Parathyroid adenoma (tissue), 2 donors: ENCODE results near the gene FAM3B.

Source experiments
- H2AFZ ChIP-seq: fragments of 300-600 bp; sonication (generic); one replicate; pipeline ENCODE4 v1.7.0; 2017; ENCODE audit warnings: antibody characterized with exemption, mild to moderate bottlenecking
- H3K27ac ChIP-seq: fragments of 300-600 bp; sonication (generic); one replicate; pipeline ENCODE4 v1.7.0; 2017
- H3K27me3 ChIP-seq: fragments of 300-600 bp; sonication (generic); one replicate; pipeline ENCODE4 v1.7.0; 2017; ENCODE audit warnings: low read length; ENCODE audit not compliant: control insufficient read depth, insufficient read depth
- H3K36me3 ChIP-seq: fragments of 300-600 bp; sonication (generic); one replicate; pipeline ENCODE4 v1.7.0; 2017; ENCODE audit warnings: low read length; ENCODE audit not compliant: control insufficient read depth, insufficient read depth
- H3K4me1 ChIP-seq: fragments of 300-600 bp; sonication (generic); one replicate; pipeline ENCODE4 v1.7.0; 2017; ENCODE audit warnings: control low read depth
- H3K4me2 ChIP-seq: fragments of 300-600 bp; sonication (generic); one replicate; pipeline ENCODE4 v1.7.0; 2017; ENCODE audit warnings: low read length
- H3K4me3 ChIP-seq: fragments of 300-600 bp; sonication (generic); one replicate; pipeline ENCODE4 v1.7.0; 2017; ENCODE audit warnings: low read depth, low read length
- H3K79me2 ChIP-seq: fragments of 300-600 bp; sonication (generic); one replicate; pipeline ENCODE4 v1.7.0; 2017; ENCODE audit warnings: control low read depth
- H3K9ac ChIP-seq: fragments of 300-600 bp; sonication (generic); one replicate; pipeline ENCODE4 v1.7.0; 2017; ENCODE audit warnings: mild to moderate bottlenecking
- H3K9me3 ChIP-seq: fragments of 300-600 bp; sonication (generic); one replicate; pipeline ENCODE4 v1.7.0; 2017; ENCODE audit warnings: low read length; ENCODE audit not compliant: control insufficient read depth
- TF ChIP-seq, protein P1 (sequence below): fragments of 300-600 bp; sonication (generic); IDR thresholded peaks from one replicate; pipeline ENCODE4 v1.7.0; 2017; ENCODE audit warnings: antibody characterized with exemption, mild to moderate bottlenecking
- donor health status: primary hyperparathyroidism.

FAM3B gene

DNA sequence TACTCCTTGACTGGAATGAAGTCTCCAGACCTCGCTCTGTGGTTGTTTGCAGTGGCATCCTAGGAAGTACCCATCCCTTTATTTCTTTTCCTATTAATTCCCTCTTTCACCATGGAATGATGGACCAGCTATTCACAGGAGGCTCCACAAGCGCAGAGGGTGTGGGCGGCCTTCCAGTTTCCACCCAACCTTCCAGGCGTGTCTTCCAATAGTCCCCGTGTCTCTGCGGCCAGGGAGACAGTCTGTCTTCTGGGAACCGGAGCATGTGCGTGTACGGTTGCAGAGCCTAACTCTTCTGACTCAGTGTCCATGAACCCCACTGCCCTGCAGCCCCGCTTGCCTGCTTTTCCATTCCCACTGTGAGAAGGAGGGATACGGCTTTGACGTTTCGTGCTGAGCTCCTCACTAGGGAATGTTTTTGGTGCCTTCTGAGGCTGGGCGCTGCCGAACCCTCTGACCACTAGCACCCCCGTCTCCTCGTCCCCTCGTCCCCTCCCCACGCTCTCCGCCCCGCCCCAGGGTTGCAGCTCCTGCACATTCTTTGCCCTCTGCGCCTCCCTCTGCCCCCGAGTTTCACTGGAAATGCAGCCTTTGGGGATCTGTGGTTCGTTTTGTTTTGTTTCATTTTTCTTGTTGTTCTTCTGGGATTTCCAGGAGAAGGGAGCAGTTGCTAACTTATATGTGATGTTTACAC lies 26.3 kb upstream of the FAM3B start:
- no peaks in the 10 kb centered on the region for H3K9me3 ChIP-seq
- no peak overlapping the region for H2AFZ ChIP-seq
- no peak overlapping the region for H3K4me3 ChIP-seq
- no peak overlapping the region for H3K4me2 ChIP-seq
- no peaks in the 10 kb centered on the region for H3K4me1 ChIP-seq
- TF ChIP-seq, protein P1, sequence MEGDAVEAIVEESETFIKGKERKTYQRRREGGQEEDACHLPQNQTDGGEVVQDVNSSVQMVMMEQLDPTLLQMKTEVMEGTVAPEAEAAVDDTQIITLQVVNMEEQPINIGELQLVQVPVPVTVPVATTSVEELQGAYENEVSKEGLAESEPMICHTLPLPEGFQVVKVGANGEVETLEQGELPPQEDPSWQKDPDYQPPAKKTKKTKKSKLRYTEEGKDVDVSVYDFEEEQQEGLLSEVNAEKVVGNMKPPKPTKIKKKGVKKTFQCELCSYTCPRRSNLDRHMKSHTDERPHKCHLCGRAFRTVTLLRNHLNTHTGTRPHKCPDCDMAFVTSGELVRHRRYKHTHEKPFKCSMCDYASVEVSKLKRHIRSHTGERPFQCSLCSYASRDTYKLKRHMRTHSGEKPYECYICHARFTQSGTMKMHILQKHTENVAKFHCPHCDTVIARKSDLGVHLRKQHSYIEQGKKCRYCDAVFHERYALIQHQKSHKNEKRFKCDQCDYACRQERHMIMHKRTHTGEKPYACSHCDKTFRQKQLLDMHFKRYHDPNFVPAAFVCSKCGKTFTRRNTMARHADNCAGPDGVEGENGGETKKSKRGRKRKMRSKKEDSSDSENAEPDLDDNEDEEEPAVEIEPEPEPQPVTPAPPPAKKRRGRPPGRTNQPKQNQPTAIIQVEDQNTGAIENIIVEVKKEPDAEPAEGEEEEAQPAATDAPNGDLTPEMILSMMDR = no peak
- no peaks in the 10 kb centered on the region for H3K79me2 ChIP-seq
- no peak overlapping the region for H3K27ac ChIP-seq
- no peaks in the 10 kb centered on the region for H3K27me3 ChIP-seq
- H3K36me3 ChIP-seq = no peaks in the 10 kb centered on the region
- H3K9ac ChIP-seq = no peak overlapping the region

GRCh38 chr21:41294548-41295231 lies 21.9 kb upstream of the FAM3B start:
- Histone ChIP-seq H3K4me2 (no peak overlapping the region), H3K27me3 (no peaks in the 10 kb centered on the region), H3K36me3 (no peaks in the 10 kb centered on the region), H3K27ac (no peak overlapping the region), H3K9me3 (no peaks in the 10 kb centered on the region), H3K4me1 (no peaks in the 10 kb centered on the region), H3K9ac (no peak overlapping the region), H3K79me2 (no peaks in the 10 kb centered on the region), H2AFZ (no peak overlapping the region), H3K4me3 (no peak overlapping the region)
- TF ChIP-seq, protein P1 = no peak

- Histone ChIP-seq H3K27me3 (no peaks in the 10 kb centered on the region), H3K27ac (no peak overlapping the region), H3K9me3 (no peaks in the 10 kb centered on the region), H3K4me3 (no peak overlapping the region), H3K9ac (no peak overlapping the region), H3K79me2 (no peaks in the 10 kb centered on the region), H3K4me2 (no peak overlapping the region), H3K4me1 (no peaks in the 10 kb centered on the region), H3K36me3 (no peaks in the 10 kb centered on the region), H2AFZ (no peak overlapping the region)
- TF ChIP-seq, protein P1 = no peak
These were observed 20.8 kb upstream of the FAM3B start for GRCh38 chr21:41295721-41296254.

- Histone ChIP-seq H3K4me2 (no peak overlapping the region), H3K4me1 (no peaks in the 10 kb centered on the region), H2AFZ (no peak overlapping the region), H3K79me2 (no peaks in the 10 kb centered on the region), H3K9me3 (no peaks in the 10 kb centered on the region), H3K36me3 (no peaks in the 10 kb centered on the region), H3K27ac (no peak overlapping the region), H3K9ac (no peak overlapping the region), H3K4me3 (no peak overlapping the region), H3K27me3 (no peaks in the 10 kb centered on the region)
- TF ChIP-seq, protein P1 = no peak
These were observed 13.6 kb upstream of the FAM3B start for GRCh38 chr21:41302976-41303375.
